Measurements from ENCODE around the gene SLC34A2. TPM values are rescaled to one million over a fixed set of nuclear protein-coding genes. Genes with fewer than 3 reads are reported as not detected.

The SLC34A2 gene
- total and polyA plus RNA-seq, 2 experiments from 2014 or later: not detected

- TF ChIP-seq EZH2 (IDR thresholded peaks at IDR 0.05; ENCODE audit: insufficient read depth, poor library complexity, severe bottlenecking): no peak
- TF ChIP-seq EZH2phosphoT487 (IDR thresholded peaks at IDR 0.05; ENCODE audit: insufficient read depth, low read depth): no peak
- 11 to 16% methylated on average over 4 of the region's 4 CpGs for WGBS, 2 experiments (ENCODE audit: low coverage in 1 of 2, low lambda C conversion rate in 2 of 2, missing lambda C conversion rate in 2 of 2)
- in situ Hi-C loops (cut with MboI): no loop called here
Observed at GRCh38 chr4:25670991-25671390, 15.3 kb downstream of the SLC34A2 start.

GRCh38 chr4:25672756-25673155, 17.1 kb downstream of the SLC34A2 start:
- in situ Hi-C loops (cut with MboI): no loop called here
- Histone ChIP-seq H3K9ac (no peak overlapping the region), H3K79me2 (ENCODE audit: insufficient read depth) (no peaks in the 10 kb centered on the region), H3K36me3 (ENCODE audit: low read depth) (no peaks in the 10 kb centered on the region), H4K20me1 (ENCODE audit: insufficient read depth) (no peaks in the 10 kb centered on the region), H3K4me1 (ENCODE audit: insufficient read depth) (no peaks in the 10 kb centered on the region), H3F3A (ENCODE audit: insufficient read depth) (no peaks in the 10 kb centered on the region), H3K4me3 (no peak overlapping the region), H3K9me2 (ENCODE audit: insufficient read depth) (no peaks in the 10 kb centered on the region), H2AFZ (no peak overlapping the region), H3K4me2 (ENCODE audit: unreplicated experiment) (no peak overlapping the region), H3K27ac (no peak overlapping the region), H3K27me3 (replicated peaks; ENCODE audit: insufficient read depth) (0 out of 2 replicates have a peak, but pooled peaks cover 5% of the 10 kb centered on the region), H3K9me3 (ENCODE audit: low read depth) (no peaks in the 10 kb centered on the region)
- TF ChIP-seq EZH2phosphoT487 (IDR thresholded peaks at IDR 0.05; ENCODE audit: insufficient read depth, low read depth): no peak
- no peak for TF ChIP-seq EZH2 (IDR thresholded peaks at IDR 0.05; ENCODE audit: insufficient read depth, poor library complexity, severe bottlenecking)
- no peak for DNase-seq
- WGBS, 2 experiments (ENCODE audit: low coverage in 1 of 2, low lambda C conversion rate in 2 of 2, missing lambda C conversion rate in 2 of 2): 47 to 48% methylated on average over 5 of the region's 5 CpGs

More at GRCh38 chr4:25670991-25671390, 15.3 kb downstream of the SLC34A2 start:
- 0 out of 2 replicates have a peak, but pooled peaks cover 10% of the 10 kb centered on the region for H3K27me3 ChIP-seq (replicated peaks; ENCODE audit: insufficient read depth)
- H2AFZ ChIP-seq: no peak overlapping the region
- no peaks in the 10 kb centered on the region for H3F3A ChIP-seq (ENCODE audit: insufficient read depth)
- no peaks in the 10 kb centered on the region for H3K9me3 ChIP-seq (ENCODE audit: low read depth)
- no peaks in the 10 kb centered on the region for H3K36me3 ChIP-seq (ENCODE audit: low read depth)
- H3K4me2 ChIP-seq (ENCODE audit: unreplicated experiment): no peak overlapping the region
- H3K9ac ChIP-seq: no peak overlapping the region
- no peak for DNase-seq
- no peaks in the 10 kb centered on the region for H3K79me2 ChIP-seq (ENCODE audit: insufficient read depth)
- H3K9me2 ChIP-seq (ENCODE audit: insufficient read depth): no peaks in the 10 kb centered on the region
- no peak overlapping the region for H3K4me3 ChIP-seq
- H4K20me1 ChIP-seq (ENCODE audit: insufficient read depth): no peaks in the 10 kb centered on the region
- H3K4me1 ChIP-seq (ENCODE audit: insufficient read depth): no peaks in the 10 kb centered on the region
- H3K27ac ChIP-seq: no peak overlapping the region

GRCh38 chr4:25674386-25674785, 18.7 kb downstream of the SLC34A2 start:
- DNase-seq: no peak
- Histone ChIP-seq H3K27ac (no peak overlapping the region), H3K36me3 (ENCODE audit: low read depth) (no peaks in the 10 kb centered on the region), H3F3A (ENCODE audit: insufficient read depth) (no peaks in the 10 kb centered on the region), H3K9me2 (ENCODE audit: insufficient read depth) (no peaks in the 10 kb centered on the region), H3K4me3 (no peak overlapping the region), H3K79me2 (ENCODE audit: insufficient read depth) (no peaks in the 10 kb centered on the region), H2AFZ (no peak overlapping the region), H3K9me3 (ENCODE audit: low read depth) (no peaks in the 10 kb centered on the region), H4K20me1 (ENCODE audit: insufficient read depth) (no peaks in the 10 kb centered on the region), H3K27me3 (replicated peaks; ENCODE audit: insufficient read depth) (peaks cover 8% of the 10 kb centered on the region; the same call in 1 of the 2 replicates), H3K4me1 (ENCODE audit: insufficient read depth) (no peaks in the 10 kb centered on the region), H3K9ac (no peak overlapping the region), H3K4me2 (ENCODE audit: unreplicated experiment) (no peak overlapping the region)
- in situ Hi-C loops (cut with MboI): no loop called here
- no peak for TF ChIP-seq EZH2 (IDR thresholded peaks at IDR 0.05; ENCODE audit: insufficient read depth, poor library complexity, severe bottlenecking)
- TF ChIP-seq EZH2phosphoT487 (IDR thresholded peaks at IDR 0.05; ENCODE audit: insufficient read depth, low read depth): no peak
- 57 to 60% methylated on average over 9 to 10 of the region's 10 CpGs for WGBS, 2 experiments (ENCODE audit: low coverage in 1 of 2, low lambda C conversion rate in 2 of 2, missing lambda C conversion rate in 2 of 2)

GRCh38 chr4:25676221-25676620, 20.6 kb downstream of the SLC34A2 start:
- no peaks in the 10 kb centered on the region for H3K36me3 ChIP-seq (ENCODE audit: low read depth)
- 82 to 84% methylated on average over 30 of the region's 30 CpGs for WGBS, 2 experiments (ENCODE audit: low coverage in 1 of 2, low lambda C conversion rate in 2 of 2, missing lambda C conversion rate in 2 of 2)
- H3K9me2 ChIP-seq (ENCODE audit: insufficient read depth): no peaks in the 10 kb centered on the region
- no peaks in the 10 kb centered on the region for H3K9me3 ChIP-seq (ENCODE audit: low read depth)
- H4K20me1 ChIP-seq (ENCODE audit: insufficient read depth): no peaks in the 10 kb centered on the region
- in situ Hi-C loops (cut with MboI): no loop called here
- H3F3A ChIP-seq (ENCODE audit: insufficient read depth): no peaks in the 10 kb centered on the region
- DNase-seq: no peak
- H3K9ac ChIP-seq: no peak overlapping the region
- H3K4me1 ChIP-seq (ENCODE audit: insufficient read depth): no peaks in the 10 kb centered on the region
- no peak overlapping the region for H3K4me2 ChIP-seq (ENCODE audit: unreplicated experiment)
- no peak overlapping the region for H3K27ac ChIP-seq
- H3K4me3 ChIP-seq: no peak overlapping the region
- peaks cover 4% of the 10 kb centered on the region; the same call in 1 of the 2 replicates for H3K27me3 ChIP-seq (replicated peaks; ENCODE audit: insufficient read depth)
- no peaks in the 10 kb centered on the region for H3K79me2 ChIP-seq (ENCODE audit: insufficient read depth)
- no peak overlapping the region for H2AFZ ChIP-seq
- TF ChIP-seq EZH2 (IDR thresholded peaks at IDR 0.05; ENCODE audit: insufficient read depth, poor library complexity, severe bottlenecking) (no peak), EZH2phosphoT487 (IDR thresholded peaks at IDR 0.05; ENCODE audit: insufficient read depth, low read depth) (no peak)

GRCh38 chr4:25677157-25677556, 21.5 kb downstream of the SLC34A2 start:
- Histone ChIP-seq H3K79me2 (ENCODE audit: insufficient read depth) (no peaks in the 10 kb centered on the region), H3K9me2 (ENCODE audit: insufficient read depth) (no peaks in the 10 kb centered on the region), H3K4me2 (ENCODE audit: unreplicated experiment) (no peak overlapping the region), H3K27me3 (replicated peaks; ENCODE audit: insufficient read depth) (peaks cover 4% of the 10 kb centered on the region; the same call in 1 of the 2 replicates), H3K4me3 (no peak overlapping the region), H3K9me3 (ENCODE audit: low read depth) (no peaks in the 10 kb centered on the region), H3K36me3 (ENCODE audit: low read depth) (no peaks in the 10 kb centered on the region), H3K27ac (no peak overlapping the region), H2AFZ (no peak overlapping the region), H3K9ac (no peak overlapping the region), H3F3A (ENCODE audit: insufficient read depth) (no peaks in the 10 kb centered on the region), H3K4me1 (ENCODE audit: insufficient read depth) (no peaks in the 10 kb centered on the region), H4K20me1 (ENCODE audit: insufficient read depth) (no peaks in the 10 kb centered on the region)
- no peak for DNase-seq
- TF ChIP-seq EZH2 (IDR thresholded peaks at IDR 0.05; ENCODE audit: insufficient read depth, poor library complexity, severe bottlenecking) (no peak), EZH2phosphoT487 (IDR thresholded peaks at IDR 0.05; ENCODE audit: insufficient read depth, low read depth) (no peak)
- 29 to 31% methylated on average over 3 of the region's 3 CpGs for WGBS, 2 experiments (ENCODE audit: low coverage in 1 of 2, low lambda C conversion rate in 2 of 2, missing lambda C conversion rate in 2 of 2)
- in situ Hi-C loops (cut with MboI): no loop called here
